Neutrophil (primary cell): ENCODE data around the gene CNIH1.

Experiments used
- H3K27ac ChIP-seq: fragments of 200-600 bp; sonication (generic); 2 replicates; pipeline ENCODE4 v1.5.1; 2016; ENCODE audit warnings: mild to moderate bottlenecking, moderate library complexity
- H3K27me3 ChIP-seq: fragments of 200-600 bp; sonication (generic); 2 replicates; pipeline ENCODE4 v1.6.0; 2016; ENCODE audit warnings: mild to moderate bottlenecking
- H3K36me3 ChIP-seq: fragments of 200-600 bp; sonication (generic); 2 replicates; pipeline ENCODE4 v1.5.1; 2017
- H3K4me1 ChIP-seq, 2 experiments: fragments of 200-600 bp in 1 of 2; sonication (generic) in 1 of 2; 1 replicate in 1 of 2; 2 replicates in 1 of 2; pipeline versions ENCODE4 v1.5.1 to v1.6.1; 2013 to 2016; ENCODE audit warnings: low read depth in 1 of 2, low read length in 1 of 2, mild to moderate bottlenecking in 1 of 2, moderate library complexity in 1 of 2; ENCODE audit not compliant: control insufficient read depth in 1 of 2, insufficient read depth in 1 of 2
- H3K4me3 ChIP-seq, 2 experiments: fragments of 200-600 bp in 1 of 2; sonication (generic) in 1 of 2; 1 replicate in 1 of 2; 2 replicates in 1 of 2; pipeline ENCODE4 v1.5.1; 2013 to 2016; ENCODE audit warnings: low read depth in 1 of 2, low read length in 1 of 2, mild to moderate bottlenecking in 1 of 2, moderate library complexity in 1 of 2
- H3K9me3 ChIP-seq: fragments of 200-600 bp; sonication (generic); 2 replicates; pipeline ENCODE4 v1.5.1; 2016
- TF ChIP-seq, protein P1 (sequence below): fragments of 200-600 bp; sonication (generic); IDR thresholded peaks from 2 replicates; pipeline ENCODE4 v1.5.1; 2016; ENCODE audit warnings: antibody characterized with exemption

CNIH1 gene

DNA sequence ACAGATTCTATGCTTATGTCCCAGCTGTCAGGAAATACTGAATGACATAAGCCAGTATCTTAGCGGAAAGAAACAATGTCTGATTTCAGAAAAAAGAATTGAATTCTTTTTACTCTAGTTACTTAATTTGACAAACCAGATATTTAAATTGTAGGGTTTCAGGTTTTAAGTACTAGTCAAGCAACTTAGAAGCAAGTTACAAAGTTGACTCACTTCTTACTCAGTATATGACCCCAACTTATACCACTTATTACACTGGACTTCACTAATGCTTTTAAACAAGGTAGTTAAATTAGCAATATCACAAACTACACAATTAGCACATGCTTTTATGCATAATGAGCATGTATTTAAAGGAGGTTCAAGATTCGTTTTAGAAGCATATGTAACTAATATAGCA, 40.5 kb upstream of the CNIH1 start:
- H3K9me3 ChIP-seq, result no peaks in the 10 kb centered on the region
- no peak overlapping the region for H3K27ac ChIP-seq
- H3K27me3 ChIP-seq, result no peaks in the 10 kb centered on the region
- no peak overlapping the region for H3K4me3 ChIP-seq
- peaks cover 0 to 6% of the 10 kb centered on the region in 2 experiments for H3K4me1 ChIP-seq
- peaks cover 56% of the 10 kb centered on the region for H3K36me3 ChIP-seq
- TF ChIP-seq, protein P1, sequence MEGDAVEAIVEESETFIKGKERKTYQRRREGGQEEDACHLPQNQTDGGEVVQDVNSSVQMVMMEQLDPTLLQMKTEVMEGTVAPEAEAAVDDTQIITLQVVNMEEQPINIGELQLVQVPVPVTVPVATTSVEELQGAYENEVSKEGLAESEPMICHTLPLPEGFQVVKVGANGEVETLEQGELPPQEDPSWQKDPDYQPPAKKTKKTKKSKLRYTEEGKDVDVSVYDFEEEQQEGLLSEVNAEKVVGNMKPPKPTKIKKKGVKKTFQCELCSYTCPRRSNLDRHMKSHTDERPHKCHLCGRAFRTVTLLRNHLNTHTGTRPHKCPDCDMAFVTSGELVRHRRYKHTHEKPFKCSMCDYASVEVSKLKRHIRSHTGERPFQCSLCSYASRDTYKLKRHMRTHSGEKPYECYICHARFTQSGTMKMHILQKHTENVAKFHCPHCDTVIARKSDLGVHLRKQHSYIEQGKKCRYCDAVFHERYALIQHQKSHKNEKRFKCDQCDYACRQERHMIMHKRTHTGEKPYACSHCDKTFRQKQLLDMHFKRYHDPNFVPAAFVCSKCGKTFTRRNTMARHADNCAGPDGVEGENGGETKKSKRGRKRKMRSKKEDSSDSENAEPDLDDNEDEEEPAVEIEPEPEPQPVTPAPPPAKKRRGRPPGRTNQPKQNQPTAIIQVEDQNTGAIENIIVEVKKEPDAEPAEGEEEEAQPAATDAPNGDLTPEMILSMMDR, result no peak

DNA sequence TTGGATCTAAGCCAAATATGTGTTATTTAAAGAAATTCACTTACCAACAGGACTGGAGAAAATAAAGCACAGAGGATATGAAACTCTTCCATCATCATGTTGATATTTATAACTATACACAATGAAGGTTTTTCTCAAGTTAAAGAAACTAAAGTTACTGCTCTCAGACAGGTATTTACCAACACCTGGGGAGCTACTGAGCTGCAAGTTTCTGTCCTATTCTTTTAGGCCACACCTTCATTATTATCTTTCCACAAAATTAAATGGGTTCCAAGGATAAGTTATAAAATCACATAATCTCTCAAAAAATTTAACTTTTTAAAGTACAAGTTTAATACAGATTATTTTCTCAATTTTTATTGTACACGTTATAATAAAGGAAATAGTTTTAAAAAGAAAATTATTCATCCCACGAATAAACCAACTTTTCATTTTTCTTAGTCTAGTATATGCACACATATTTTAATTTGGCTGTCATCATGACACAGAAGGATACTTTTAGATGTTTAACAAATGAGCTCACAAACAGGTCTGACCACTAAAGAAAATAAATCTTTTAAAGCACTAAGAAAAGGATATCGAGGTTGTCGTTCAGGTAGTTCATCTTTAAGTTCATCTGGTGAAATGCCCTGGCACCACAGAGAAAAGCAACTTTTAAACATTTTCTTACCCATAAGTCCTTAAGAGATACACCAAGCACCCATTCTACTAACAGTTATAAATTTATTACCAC, 39.8 kb upstream of the CNIH1 start:
- H3K36me3 ChIP-seq, result peaks cover 56% of the 10 kb centered on the region
- no peak overlapping the region for H3K4me3 ChIP-seq
- no peaks in the 10 kb centered on the region for H3K27me3 ChIP-seq
- TF ChIP-seq, protein P1, result no peak
- peaks cover 5 to 9% of the 10 kb centered on the region in 2 experiments for H3K4me1 ChIP-seq
- no peaks in the 10 kb centered on the region for H3K9me3 ChIP-seq
- H3K27ac ChIP-seq, result no peak overlapping the region

DNA sequence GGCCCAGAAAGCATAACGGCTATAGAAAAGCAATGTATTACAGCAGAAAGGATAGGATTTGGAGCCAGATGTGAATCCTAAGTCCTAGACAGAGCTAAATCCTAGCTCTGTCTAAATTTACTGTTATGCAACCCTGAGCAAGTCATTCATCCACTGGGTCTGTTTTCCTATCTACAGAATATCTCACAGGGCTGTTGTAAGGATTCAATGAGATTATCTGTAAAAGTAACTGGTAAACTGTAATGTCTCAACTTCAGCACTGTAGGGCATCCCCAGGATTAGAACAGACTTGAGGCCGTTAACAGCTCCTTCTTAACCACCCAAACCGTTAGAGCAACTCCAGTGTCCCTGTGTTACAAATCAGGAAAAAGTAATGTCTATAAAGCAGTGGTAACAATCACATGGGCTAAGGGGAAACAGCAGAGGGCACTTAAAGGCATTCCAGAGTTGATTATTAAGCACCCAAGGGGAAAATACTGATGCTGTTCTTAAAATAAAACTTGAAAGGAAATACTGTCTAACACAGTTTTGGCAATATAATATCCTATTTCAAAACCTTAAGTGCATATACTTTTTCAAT, 37.6 kb upstream of the CNIH1 start:
- Histone ChIP-seq H3K27me3 (no peaks in the 10 kb centered on the region), H3K36me3 (peaks cover 56% of the 10 kb centered on the region), H3K4me3 (no peak overlapping the region), H3K4me1 (peaks cover 17 to 23% of the 10 kb centered on the region in 2 experiments), H3K27ac (peak overlapping the region; percentile 9), H3K9me3 (no peaks in the 10 kb centered on the region)
- TF ChIP-seq, protein P1, result no peak

DNA sequence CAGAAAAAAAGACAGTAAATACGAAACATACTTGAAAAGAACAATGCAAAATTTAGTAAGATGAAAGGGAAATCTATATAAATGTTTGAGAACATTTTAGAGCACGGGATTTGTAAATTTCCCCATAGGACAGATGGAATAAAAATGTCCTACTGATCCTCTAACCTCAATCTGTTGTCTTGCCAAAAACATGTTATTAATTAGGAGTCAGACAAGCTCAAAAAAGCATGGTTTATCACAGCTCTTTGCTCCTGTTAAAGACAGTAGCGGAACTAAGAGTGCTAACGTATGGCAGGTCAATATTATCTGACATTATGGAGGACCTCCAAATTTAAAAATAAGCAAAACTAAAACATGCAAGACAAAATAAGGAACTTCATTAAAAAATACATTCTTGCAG, 34.7 kb upstream of the CNIH1 start:
- peak overlapping the region; percentile 45 for H3K27ac ChIP-seq

DNA sequence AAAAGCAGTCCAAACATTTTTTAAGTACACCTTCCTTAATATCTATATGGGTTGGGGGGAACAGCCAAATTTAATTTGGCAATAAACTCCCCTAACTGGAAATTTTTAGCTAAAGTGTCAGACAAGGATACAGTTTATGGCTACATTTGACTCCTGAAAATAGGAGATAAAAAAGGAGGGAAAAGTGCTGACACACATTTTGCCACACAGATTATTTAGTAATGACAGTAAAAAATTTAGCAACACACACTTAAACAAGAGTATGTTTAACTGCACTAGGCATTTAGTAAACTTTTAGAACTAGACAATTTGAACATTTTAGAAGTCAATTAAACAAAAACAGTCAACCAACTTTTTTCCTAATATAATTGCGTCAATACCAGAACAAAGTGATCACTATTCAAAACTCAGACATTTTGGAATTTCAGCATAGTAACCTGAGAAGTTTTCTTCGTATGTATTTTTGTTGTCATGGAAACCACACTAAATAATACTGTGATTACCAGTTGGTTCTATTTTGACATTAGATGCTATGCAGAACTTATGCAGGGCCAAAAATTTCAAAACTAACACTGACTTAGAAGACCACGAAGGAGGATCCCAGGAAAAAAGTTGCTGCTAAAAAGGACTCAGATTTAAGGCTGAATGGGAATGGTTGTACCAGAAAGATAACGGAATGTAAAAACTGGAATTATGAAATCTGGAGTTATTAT, 34.2 kb upstream of the CNIH1 start:
- H3K36me3 ChIP-seq, result peaks cover 47% of the 10 kb centered on the region
- H3K4me3 ChIP-seq, result no peak overlapping the region
- H3K27me3 ChIP-seq, result no peaks in the 10 kb centered on the region
- peak overlapping the region; percentile 45 for H3K27ac ChIP-seq
- no peaks in the 10 kb centered on the region for H3K9me3 ChIP-seq
- peaks cover 17 to 23% of the 10 kb centered on the region in 2 experiments for H3K4me1 ChIP-seq
- TF ChIP-seq, protein P1, result no peak

More for the DNA sequence above, 34.7 kb upstream of the CNIH1 start:
- Histone ChIP-seq H3K4me3 (no peak overlapping the region), H3K4me1 (peaks cover 17 to 23% of the 10 kb centered on the region in 2 experiments), H3K9me3 (no peaks in the 10 kb centered on the region), H3K36me3 (peaks cover 47% of the 10 kb centered on the region), H3K27me3 (no peaks in the 10 kb centered on the region)
- TF ChIP-seq, protein P1, result no peak
